NCI-H226 (cell line): ENCODE results near the gene NDUFB2.
A peak's percentile ranks its signal among the peaks of the same experiment; 100 is the strongest.
"Not testable (repeated sequence)": the region's sequence is repeated elsewhere in the genome, so short reads cannot be mapped to it uniquely, and the experiment has no call there.

Experiments used
- DNase-seq: peaks from one replicate; pipeline ENCODE4 v3.0.0-alpha.2; 2015

NDUFB2 gene

DNA sequence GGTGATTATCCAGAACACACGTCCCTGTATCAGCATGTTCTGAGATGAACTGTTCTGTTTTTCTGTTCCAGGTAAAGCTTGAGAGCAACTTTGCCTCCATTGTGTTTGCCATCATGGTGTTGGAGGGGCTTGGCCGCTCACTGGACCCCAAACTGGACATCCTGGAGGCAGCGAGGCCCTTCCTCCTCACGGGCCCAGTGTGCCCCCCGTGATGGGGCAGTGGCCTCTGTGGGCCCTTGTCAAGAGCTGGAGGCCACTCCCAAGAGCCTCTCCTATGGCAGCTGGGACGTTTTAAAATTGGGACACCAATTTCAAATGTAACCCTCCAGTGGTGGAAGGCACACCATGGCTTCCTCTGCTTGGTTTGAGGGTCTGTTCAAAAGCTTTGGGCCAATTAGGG is 1.9 kb upstream of the NDUFB2 start:
- DNase-seq = no peak

GRCh38 chr7:140695381-140695780 is 1.1 kb upstream of the NDUFB2 start:
- DNase-seq = no peak

DNA sequence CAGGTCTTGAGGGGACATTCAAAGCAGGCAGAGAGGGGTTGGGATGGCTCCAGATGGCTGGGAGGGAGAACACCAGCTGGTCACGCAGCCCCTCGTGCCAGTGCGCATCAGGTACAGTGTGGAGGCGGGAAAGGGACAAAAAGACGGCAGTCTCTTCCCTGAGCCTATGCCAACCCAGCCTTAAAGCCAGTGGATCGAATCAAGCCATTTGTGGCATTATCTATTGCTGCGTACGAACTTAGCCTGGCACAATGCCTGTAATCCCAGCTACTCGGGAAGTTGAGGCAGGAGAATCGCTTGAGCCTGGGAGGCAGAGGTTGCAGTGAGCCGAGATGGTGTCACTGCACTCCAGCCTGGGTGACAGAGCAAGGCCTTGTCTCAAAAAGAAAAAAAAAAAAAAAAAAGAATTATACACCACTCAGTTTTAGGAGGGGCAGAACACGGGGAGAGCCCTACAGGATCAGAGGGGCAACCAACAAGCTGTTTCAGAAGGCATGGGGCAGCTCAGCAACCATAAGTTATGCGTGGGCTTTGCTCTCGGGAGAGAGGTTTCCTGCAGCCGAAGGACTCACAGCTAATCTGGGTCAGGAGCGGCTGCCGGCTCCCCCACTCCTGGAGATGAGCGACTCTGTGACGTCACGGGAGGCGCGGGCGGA is 356 bp upstream of the NDUFB2 start:
- DNase-seq = peak; percentile 92

GRCh38 chr7:140697447-140698143 is 1.1 kb downstream of the NDUFB2 start:
- no peak for DNase-seq

GRCh38 chr7:140698477-140698876 is 2.0 kb downstream of the NDUFB2 start:
- no peak for DNase-seq

DNA sequence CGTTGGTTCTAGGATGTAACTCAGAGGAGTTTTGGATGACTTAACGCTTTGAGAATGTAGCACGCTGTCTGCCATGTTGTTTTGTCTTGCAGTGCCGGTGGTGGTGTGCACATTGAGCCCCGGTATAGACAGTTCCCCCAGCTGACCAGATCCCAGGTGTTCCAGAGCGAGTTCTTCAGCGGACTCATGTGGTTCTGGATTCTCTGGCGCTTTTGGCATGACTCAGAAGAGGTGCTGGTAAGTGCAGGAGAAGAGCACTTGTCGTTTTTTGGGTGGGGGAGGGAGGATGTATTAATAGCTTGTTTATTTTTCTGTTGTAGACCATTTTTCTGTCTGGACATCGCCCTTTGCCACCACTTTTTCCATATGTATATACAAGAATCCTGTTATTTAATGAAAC is 6.3 kb downstream of the NDUFB2 start:
- no peak for DNase-seq

DNA sequence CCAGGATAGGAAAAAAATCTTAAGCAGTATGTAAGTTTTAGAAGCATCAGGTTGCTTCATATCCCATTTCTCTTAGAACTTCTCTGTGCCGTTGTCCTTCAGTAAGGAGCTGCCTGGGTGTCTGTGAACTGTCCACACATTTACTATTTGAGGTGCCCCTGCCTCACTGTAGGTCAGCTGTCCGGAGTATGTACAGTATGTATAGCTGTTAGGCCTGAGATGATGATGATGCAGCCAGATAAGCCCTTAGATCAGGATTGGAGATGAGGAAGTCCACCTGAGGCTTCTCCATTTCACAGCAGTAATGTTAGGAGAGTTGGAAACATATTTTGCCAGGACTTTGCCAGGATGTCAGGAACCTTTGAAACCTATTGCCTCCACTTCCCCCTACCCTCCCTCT is 7.7 kb downstream of the NDUFB2 start:
- DNase-seq = no peak

DNA sequence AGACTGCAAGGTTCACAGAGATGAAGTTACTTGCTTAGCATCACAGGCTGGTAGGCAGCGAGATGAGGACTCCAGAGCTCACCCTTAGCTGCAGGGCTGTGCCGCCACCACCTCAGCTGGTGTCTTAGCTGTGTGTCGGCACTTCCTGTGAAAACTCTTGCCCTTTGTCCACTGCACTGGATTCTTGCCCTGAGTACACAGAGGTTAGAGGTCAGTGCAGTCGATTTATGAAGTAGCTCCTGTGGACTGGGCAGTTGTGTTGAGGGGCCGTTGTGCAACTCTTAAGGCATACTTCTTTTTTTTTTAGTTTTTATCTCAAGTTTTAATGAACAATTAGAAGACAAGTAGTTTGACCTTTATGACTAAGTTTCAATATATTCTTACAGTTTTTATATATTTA is 10.6 kb downstream of the NDUFB2 start:
- DNase-seq = no peak

- not testable (repeated sequence) for DNase-seq
These were observed 12.3 kb downstream of the NDUFB2 start for GRCh38 chr7:140708764-140709163.

GRCh38 chr7:140712392-140712791 is 15.9 kb downstream of the NDUFB2 start:
- DNase-seq = not testable (repeated sequence)

DNA sequence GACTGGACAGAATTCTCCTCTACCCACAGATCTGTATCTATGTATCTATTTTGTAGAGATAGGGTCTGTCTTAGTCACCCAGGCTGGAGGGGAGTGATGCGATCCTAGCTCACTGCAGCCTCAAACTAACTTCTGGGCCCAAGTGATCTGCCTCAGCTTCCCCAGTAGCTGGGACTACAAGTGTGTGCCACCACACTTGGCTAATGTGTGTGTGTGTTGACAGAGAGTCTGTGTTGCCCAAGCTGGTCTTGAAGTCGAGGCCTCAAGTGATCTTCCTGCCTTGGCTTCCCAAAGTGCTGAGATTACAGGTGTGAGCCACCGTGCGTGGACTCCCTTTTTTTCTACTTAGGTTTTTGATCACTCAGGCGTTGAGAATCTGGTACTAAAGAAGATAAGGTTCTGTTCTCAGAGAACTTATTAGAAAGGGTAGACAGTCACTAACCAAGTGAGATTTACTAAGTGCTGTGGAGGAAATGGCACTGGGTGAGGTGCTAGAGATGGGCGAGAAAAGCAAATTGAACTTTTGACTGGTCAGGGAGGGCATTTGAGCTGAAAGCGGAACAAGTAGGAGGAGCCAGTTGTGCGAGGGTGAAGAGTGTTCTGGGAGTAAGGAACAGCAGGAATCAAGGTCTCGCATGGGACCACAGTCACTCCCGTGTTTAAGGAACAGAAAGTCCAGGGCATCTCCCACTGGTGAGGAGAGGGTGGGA is 18.0 kb downstream of the NDUFB2 start:
- no peak for DNase-seq

DNA sequence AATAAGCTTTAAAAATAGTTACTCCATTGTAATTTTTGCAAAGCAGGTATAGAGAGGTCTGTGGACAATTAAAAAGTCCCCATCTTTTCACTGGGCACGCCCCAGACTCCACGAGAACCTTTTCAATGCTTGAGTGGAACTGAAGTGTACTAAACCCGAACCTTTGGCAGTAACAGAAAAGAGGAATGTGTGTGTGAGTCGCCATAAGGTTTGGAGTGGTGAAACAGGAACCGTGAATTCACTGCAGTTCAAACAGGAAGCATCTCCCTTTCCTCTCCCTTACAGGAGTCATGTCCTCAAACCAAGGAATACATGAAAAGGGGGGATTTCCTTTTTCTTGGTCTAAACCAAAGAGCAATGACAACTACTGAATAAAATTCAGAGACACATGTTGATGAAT is 23.2 kb downstream of the NDUFB2 start:
- DNase-seq = peak; percentile 49

DNA sequence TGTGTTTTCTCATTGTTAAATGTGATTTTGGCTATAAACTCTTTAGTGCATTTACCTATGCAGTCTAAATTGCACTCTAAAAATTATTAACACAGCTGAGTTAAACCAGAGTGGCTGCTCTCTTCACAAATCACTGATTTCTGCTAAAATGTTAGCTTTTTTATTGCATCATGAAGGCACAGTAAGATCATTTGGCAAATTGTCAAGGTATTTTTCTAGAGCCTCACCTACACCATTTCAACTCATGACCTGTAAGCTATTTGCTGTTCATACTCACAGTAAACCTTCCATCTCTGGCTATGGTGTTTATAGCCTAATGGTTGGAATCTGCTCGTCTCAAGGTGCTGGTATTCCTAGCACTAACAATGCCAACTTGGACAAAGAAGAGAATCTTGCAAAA is 25.7 kb downstream of the NDUFB2 start:
- no peak for DNase-seq

DNA sequence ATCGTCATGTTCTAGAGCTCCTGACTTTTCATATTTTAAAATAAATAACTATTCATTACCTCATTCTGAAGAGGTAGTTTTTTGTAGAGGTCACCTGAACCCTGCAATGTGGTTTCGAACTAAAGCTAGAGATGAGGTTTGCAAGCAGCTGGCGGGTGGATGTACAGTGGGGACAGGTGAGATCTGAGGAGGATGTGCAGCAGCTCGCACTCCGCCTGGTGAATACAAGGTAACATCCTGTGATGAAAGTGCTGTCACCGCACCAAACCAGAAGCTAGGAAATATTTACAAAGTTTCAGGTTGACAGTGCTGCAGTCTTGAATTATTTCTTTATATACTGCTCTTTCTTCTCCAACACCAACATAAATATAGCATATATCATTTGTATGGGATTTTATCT is 26.5 kb downstream of the NDUFB2 start:
- DNase-seq = no peak

GRCh38 chr7:140723574-140723973 is 27.1 kb downstream of the NDUFB2 start:
- DNase-seq = no peak

- DNase-seq = no peak
These were observed 28.2 kb downstream of the NDUFB2 start for GRCh38 chr7:140724706-140725105.

GRCh38 chr7:140726281-140726680 is 29.8 kb downstream of the NDUFB2 start:
- no peak for DNase-seq

DNA sequence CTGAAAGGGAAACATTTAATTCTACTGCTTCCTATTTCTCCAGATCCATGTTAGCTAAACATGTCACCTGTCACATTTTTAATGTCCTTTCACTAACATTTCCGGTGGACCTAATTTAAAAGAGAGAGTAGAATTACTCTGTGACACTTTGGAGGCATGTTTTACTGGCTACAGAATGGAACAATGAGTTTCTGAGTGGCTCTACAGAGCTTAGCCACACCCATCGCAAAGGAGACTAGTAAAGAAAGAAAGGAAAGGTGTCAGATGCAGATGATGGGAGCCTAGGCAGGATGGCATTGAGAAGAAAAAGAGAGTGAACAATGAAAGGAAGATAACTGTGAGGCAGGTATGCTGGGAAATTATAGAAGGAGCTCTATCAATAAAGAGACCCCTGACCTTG is 35.9 kb downstream of the NDUFB2 start:
- DNase-seq = no peak

DNA sequence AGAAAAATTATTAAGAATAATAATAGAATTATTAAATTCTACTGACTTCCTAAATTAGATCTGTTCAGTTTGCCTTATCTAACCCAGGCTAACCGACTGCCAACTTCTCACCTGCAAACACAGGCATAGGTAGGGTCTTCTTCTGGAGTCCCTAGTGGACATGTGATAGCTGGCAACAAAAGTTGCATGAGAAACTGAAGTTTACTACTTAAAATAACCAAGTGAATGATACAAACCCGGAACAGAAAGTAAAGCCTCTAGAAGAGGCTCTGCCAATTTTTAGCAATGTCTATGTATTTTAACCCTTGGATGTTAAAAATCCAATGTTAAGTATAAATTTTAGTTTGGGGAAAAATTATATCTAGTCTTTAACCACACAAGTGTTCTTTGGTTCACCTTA is 37.6 kb downstream of the NDUFB2 start:
- no peak for DNase-seq

GRCh38 chr7:140734729-140735128 is 38.2 kb downstream of the NDUFB2 start:
- no peak for DNase-seq

DNA sequence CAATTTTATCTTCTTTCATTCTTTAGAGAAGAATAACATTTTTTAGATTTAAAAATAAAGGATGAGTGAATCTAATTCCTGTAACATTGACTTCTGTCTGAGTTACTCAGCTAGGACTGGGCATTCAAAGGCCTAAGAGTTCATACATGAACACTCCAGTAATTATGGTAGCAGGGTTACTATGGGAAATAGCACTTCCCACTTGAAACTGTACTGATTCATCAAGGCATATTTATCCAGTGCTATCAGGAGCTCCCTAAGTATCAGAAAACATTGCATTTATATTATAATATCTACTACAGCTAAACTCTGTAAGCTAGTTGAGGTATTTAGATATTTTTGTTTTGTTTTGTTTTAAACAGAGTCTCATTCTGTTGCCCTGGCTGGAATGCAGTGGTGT is 41.8 kb downstream of the NDUFB2 start:
- DNase-seq = no peak

- not testable (repeated sequence) for DNase-seq
These were observed 46.7 kb downstream of the NDUFB2 start for GRCh38 chr7:140743255-140743654.

GRCh38 chr7:140744005-140744404 is 47.5 kb downstream of the NDUFB2 start:
- DNase-seq = no peak
